C4-2B (cell line): Measurements from ENCODE around the gene ASB18.

ENCODE experiments used
- ZFX ChIP-seq: fragments of 450-650 bp; IDR thresholded peaks from 2 replicates; pipeline ENCODE4 v1.6.1; 2017
- TF ChIP-seq, protein P1 (sequence below): fragments of 450-650 bp; conservative IDR thresholded peaks from 2 replicates; pipeline ENCODE4 v1.5.1; 2017; ENCODE audit warnings: mild to moderate bottlenecking

GRCh38 chr2:236180831-236181453 lies 83.3 kb downstream of the ASB18 start:
- TF ChIP-seq, protein P1, sequence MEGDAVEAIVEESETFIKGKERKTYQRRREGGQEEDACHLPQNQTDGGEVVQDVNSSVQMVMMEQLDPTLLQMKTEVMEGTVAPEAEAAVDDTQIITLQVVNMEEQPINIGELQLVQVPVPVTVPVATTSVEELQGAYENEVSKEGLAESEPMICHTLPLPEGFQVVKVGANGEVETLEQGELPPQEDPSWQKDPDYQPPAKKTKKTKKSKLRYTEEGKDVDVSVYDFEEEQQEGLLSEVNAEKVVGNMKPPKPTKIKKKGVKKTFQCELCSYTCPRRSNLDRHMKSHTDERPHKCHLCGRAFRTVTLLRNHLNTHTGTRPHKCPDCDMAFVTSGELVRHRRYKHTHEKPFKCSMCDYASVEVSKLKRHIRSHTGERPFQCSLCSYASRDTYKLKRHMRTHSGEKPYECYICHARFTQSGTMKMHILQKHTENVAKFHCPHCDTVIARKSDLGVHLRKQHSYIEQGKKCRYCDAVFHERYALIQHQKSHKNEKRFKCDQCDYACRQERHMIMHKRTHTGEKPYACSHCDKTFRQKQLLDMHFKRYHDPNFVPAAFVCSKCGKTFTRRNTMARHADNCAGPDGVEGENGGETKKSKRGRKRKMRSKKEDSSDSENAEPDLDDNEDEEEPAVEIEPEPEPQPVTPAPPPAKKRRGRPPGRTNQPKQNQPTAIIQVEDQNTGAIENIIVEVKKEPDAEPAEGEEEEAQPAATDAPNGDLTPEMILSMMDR = peak; percentile 87
- TF ChIP-seq ZFX = no peak
